Purkinje cell (primary cell): ENCODE measurements around the gene TFR2. TPM values are rescaled to one million over a fixed set of nuclear protein-coding genes. Genes with fewer than 3 reads are reported as not detected.

Experiments
- polyA plus RNA-seq: library from polyadenylated mRNA; unstranded; fragments of >200 nt; fragmentation: Nextera tagmentation; gene quantifications from 2 replicates; pipeline ENCODE4 v1.2.1, GENCODE V29; 2014

TFR2 gene
- polyA plus RNA-seq, result 0.17 and 0.55 TPM in 2 replicates

DNA sequence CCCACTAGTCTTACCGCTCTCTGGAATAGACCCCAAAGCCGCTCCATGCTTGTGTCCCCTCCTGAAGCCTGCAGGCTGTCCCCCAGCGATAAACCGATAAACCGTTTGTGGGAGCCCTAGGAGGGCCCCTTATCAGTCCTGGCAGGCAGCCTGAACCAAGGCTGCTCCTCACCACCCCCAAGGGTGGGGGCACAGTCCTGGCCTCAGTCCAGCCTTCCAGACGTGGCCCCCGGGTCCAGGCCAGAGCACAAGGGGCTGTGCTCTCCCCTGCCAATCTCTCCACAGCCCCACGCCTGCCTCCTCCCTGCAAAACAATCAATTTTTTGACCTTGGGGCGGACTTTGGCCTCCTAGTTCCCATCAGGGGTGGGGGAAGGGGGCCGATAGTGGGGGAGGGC lies at the start of gene TFR2:
Gene TFR2, minus strand, starts transcription at position 90 of the 397 bp plus-strand sequence. Its CDS starts 43 bp downstream, at position 47.

DNA sequence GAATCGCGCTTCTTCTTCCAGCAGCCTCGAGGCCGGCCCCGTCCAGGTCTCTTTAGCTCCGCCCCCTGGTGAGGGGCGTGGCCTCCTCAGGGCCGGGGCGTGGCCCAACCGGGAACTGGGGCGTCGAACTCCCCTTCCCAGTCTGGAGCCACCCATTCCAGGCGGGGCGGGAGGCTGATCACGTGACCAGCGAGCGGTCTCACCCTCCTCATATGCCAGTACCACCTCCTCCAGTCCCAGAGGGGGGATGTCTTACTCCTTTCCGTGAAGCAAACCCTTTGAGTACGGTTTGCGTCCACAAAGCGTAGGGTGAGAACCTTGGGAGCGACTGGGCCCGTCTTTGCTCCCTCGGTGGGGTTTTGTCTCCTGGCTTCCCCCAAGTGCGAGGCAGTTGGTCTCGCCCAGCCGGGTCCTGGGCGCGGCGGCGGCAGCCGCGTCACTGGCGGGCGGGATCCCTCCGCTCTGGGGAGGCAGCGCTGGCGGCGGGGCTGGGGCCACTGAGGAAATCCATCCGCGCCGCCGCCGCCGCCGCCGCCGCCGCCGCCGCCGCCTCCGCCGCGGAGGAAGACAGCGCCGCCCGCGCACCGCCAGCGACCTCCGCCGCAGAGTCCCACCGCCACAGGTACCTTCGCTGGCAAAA lies 32.1 kb upstream of the TFR2 start, which contains the start of gene GNB2:
Gene GNB2, plus strand, starts transcription at position 439 of the 640 bp plus-strand sequence. CDS start 2,526 bp downstream, outside the sequence.

DNA sequence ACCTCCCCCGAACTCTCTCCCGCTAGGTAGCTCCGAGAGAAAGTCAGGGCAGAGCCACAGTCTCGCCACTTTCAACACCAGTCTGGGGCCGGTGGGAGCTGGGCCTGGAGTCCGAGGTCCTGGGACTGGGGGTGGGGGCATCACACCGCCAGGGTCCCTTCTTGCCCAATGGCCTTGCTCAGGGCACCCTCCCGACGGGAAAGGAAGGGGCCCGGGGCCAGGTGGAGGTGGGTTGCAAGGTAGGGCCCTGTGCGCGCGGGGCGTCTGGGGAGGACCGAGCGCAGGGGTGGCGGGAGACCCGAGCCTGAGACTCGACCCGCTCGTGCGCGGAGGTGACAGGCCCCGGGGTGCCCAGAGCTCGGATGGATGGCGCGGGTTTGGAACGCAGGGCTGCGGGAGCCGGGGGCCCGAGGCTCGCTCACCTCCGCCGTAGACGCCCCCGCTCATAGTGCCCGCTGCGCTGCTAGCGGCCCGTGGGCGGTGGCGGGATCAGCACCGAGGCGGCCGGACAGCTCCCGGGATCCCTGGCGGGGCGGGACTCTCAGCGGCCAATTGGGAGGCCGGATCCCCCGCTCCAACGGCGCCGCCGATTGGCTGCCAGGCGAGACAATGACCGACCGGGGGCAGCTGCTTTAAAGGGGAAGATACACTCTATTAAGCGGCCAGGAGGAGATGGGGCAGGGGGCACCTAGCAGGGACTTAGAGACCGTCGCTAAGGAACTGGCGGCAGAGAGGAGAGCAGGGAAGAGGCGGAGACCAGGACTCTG lies 14.7 kb upstream of the TFR2 start, which contains the start of gene ACTL6B:
Gene ACTL6B, minus strand, starts transcription at position 541 of the 767 bp plus-strand sequence. Its CDS starts 94 bp downstream, at position 447.

DNA sequence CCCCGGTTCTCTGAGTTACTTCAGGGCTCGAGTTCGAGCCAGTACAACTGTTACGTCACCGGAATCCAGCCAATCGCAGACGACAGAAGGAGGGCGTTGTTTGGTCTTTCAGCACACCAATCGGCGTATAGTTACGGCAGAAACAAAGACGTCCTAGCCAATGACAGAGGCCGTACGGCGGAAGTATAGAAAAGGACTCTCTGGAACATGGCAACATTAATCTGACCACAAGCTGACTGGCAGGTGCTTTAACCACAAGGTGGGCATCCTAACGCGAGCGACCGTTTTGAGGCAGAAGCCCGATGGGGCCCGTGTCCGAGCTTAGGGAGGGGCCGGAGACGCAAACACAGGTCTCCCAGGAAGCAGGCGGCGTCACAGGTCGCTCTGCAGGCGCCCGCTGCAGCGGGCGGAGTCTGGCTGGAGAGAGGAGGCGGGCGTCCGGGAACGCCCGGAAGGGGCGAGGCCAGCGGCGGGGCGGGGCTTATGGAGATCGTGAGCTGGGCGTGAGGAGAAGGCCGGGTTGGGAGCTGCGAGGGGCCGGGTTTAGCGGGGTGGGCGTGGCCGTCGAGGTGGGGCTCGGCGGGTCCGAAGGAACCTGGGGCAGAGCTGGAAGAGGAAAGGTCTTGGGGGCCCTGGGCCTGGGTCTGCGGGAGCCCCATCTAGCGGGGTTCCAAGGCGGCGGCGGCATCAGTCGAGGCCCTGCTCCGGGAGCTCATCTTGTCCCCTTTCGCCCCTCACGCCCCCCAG lies 29.2 kb downstream of the TFR2 start, which contains the start of gene MOSPD3:
Gene MOSPD3, plus strand, starts transcription at position 558 of the 747 bp plus-strand sequence. CDS start 252 bp downstream, outside the sequence.

DNA sequence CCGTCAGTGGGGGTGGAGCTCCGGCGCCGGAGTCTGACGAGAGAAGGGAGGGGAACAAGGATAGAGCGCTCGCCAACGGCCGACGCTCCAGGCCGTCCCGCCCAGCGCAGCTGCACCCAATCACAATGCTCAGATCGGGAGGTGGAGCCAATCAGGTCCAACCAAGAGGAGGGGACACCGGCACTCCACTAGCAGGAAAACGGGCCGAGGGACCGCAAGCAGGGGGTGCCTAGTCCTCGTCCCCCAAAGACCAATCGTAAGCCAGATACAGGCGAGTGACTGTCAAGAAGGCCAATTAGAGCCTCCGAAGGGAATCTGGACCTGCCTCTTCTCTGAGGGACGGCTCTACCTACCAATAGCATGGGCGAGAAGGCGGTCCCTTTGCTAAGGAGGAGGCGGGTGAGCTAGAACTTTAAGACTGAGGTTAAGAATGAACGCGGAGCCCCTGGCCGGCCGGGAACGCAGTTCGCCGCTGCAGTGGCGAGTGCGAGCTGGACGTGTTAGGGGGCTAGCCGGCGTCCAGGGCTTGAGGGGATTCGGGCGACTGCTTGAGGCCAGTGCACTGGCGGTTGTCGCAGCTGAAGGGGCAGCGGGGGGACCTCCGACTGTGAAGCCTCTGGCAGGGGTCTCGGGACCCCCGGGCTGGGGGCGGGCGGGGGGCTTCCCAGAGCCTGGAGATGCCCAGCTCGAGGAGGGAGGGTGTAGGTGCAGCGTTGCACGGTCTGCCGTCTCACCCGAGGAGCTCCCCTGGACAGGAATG lies 54.9 kb downstream of the TFR2 start, which contains the start of gene FBXO24:
Gene FBXO24, plus strand, starts transcription at position 63 of the 760 bp plus-strand sequence. Its CDS starts 298 bp downstream, at position 361.

DNA sequence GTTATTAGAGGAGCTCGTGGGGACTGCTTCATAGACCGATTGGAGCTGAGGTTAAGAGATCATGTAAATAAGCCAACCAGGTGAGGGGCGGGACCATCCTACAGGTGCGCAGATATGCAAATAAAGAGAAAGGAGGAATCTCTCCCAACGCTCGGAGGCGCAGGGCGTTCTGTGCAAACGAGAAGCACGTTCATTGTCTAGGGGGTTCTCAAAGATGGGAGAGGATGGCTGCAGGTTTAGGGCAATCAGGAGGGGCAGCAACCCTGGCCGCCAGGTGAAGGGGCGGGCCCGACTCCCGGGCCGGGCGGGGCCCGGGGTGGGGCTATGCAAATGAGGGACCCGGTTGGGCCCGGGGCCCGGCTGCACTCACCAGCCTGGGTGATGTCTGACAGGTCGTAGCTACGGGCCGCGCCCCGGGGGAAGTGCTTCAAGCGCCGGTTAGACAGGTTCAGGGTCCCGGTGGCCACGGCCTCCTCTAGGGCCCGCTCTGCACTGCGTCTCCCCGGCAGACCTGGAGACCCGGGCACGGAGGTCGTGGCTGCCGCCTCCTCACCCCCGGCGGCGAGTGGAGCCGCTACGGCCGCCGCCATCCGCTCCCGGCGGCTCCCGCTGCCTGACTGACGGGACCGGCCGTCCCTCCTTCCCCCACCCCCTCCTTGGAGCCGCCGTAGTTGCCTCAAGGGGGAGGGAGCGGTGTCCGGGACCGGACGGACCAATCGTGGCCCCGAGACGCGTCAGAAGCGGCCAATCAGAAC lies 55.7 kb downstream of the TFR2 start, which contains the start of gene LRCH4:
Gene LRCH4, minus strand, starts transcription at position 619 of the 755 bp plus-strand sequence. Its CDS starts 29 bp downstream, at position 590.

DNA sequence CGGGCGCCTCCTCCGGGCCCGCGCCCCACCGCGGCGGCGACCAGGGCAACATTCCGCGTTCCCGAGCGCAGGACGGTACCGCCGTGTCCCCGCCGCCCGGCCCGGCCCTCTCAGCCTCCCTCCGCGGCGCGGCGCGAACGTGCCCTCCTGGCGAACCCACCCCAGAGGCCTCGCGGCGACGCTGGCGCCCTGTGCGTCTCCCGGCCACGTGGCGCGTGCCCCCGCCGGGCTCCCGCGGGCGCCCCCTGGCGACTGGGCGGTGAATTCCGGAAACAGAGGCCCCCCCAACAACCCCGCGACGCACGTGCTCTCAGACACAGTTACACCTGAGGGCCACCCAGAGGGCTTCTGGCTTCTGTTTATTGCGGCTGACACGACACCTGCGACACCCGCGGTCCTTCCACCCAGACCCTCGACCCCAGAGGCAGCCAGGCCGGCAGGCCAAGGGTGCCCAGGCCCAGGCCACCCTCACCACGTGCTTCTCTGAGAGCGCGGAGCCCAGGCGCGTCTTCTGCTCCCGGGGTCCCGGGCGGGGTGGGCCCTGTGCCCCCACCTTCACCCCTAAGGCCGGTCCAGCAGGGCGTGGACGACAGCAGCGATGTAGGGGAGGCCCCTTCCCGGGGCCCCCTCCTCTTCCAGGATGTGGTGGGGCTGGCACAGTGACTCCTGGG lies 67.5 kb downstream of the TFR2 start, which contains the start of gene SAP25:
Gene SAP25, minus strand, starts transcription at position 210 of the 671 bp plus-strand sequence. Its CDS starts 158 bp downstream, at position 52.

Other genes starting within 250 kb of the TFR2 start
- gene ZCWPW1, start 212.8 kb downstream of the TFR2 start, polyA plus RNA-seq, result 8.7 and 9.3 TPM in 2 replicates
- gene MEPCE, start 211.7 kb downstream of the TFR2 start, polyA plus RNA-seq, result 7.8 and 8.8 TPM in 2 replicates
- gene PPP1R35, start 205.1 kb downstream of the TFR2 start, polyA plus RNA-seq, result 6.0 and 6.2 TPM in 2 replicates
- gene SPACDR, start 177.3 kb downstream of the TFR2 start, polyA plus RNA-seq, result 0.66 and 1.3 TPM in 2 replicates
- 2.3 and 2.4 TPM in 2 replicates for gene TSC22D4, start 162.3 kb downstream of the TFR2 start, polyA plus RNA-seq
- gene NYAP1, start 157.6 kb downstream of the TFR2 start, polyA plus RNA-seq, result not detected in 2 replicates
- gene AGFG2, start 102.3 kb downstream of the TFR2 start, polyA plus RNA-seq, result 12.1 and 14.5 TPM in 2 replicates
- not detected in 2 replicates for gene SAP25, start 67.7 kb downstream of the TFR2 start, polyA plus RNA-seq
- 0.34 TPM in 1 of 2 replicates, not detected in the other for gene LRCH4, start 55.4 kb downstream of the TFR2 start, polyA plus RNA-seq
- gene FBXO24, start 55.2 kb downstream of the TFR2 start, polyA plus RNA-seq, result not detected in 2 replicates
- gene PCOLCE, start 39.2 kb downstream of the TFR2 start, polyA plus RNA-seq, result 0.43 TPM in 1 of 2 replicates, not detected in the other
- gene MOSPD3, start 29.0 kb downstream of the TFR2 start, polyA plus RNA-seq, result 0.34 and 2.2 TPM in 2 replicates
- gene ACTL6B, start 14.9 kb upstream of the TFR2 start, polyA plus RNA-seq, result 15.7 and 21.5 TPM in 2 replicates
- gene GNB2, start 32.2 kb upstream of the TFR2 start, polyA plus RNA-seq, result 3.3 and 3.8 TPM in 2 replicates
- gene GIGYF1, start 52.7 kb upstream of the TFR2 start, polyA plus RNA-seq, result 1.1 and 1.4 TPM in 2 replicates
- gene POP7, start 64.6 kb upstream of the TFR2 start, polyA plus RNA-seq, result 21.3 and 34.3 TPM in 2 replicates
- not detected in 2 replicates for gene EPO, start 78.9 kb upstream of the TFR2 start, polyA plus RNA-seq
- gene ZAN, start 92.0 kb upstream of the TFR2 start, polyA plus RNA-seq, result not detected in 2 replicates
- gene EPHB4, start 186.0 kb upstream of the TFR2 start, polyA plus RNA-seq, result not detected in 2 replicates
- gene SLC12A9, start 211.2 kb upstream of the TFR2 start, polyA plus RNA-seq, result 0.47 and 2.5 TPM in 2 replicates
- gene TRIP6, start 225.8 kb upstream of the TFR2 start, polyA plus RNA-seq, result 0.79 and 2.0 TPM in 2 replicates
- 14.1 and 14.3 TPM in 2 replicates for gene SRRT, start 233.6 kb upstream of the TFR2 start, polyA plus RNA-seq
- not detected in 2 replicates for gene UFSP1, start 248.2 kb upstream of the TFR2 start, polyA plus RNA-seq